Activated CD8-positive, alpha-beta T cell treated with anti-CD3 and anti-CD28 coated beads for 36 hours (primary cell): ENCODE results near the gene PNPLA5. TPM values are rescaled to one million over a fixed set of nuclear protein-coding genes. Genes with fewer than 3 reads are reported as not detected.

Experiments
- ATAC-seq: fragments of 200-7000 bp; cut with Tn5 transposase; one replicate; pipeline ENCODE4 v1.10.0; 2021; ENCODE audit warnings: mild to moderate bottlenecking, moderate library complexity
- CTCF ChIA-PET: fragments of 350-600 bp; sonication (Branson Sonifier 250); formaldehyde crosslinking; loops from one replicate; lab custom pipeline; 2021; ENCODE audit warnings: antibody characterized with exemption; lab: Charles Lee
- POLR2A ChIA-PET: fragments of 350-600 bp; sonication (Branson Sonifier 250); formaldehyde crosslinking; loops from one replicate; lab custom pipeline; 2021; ENCODE audit warnings: antibody characterized with exemption; lab: Charles Lee
- DNase-seq: peaks from one replicate; pipeline ENCODE4 v3.0.0-alpha.2; 2020
- H3K27ac Mint-ChIP-seq: one replicate; pipeline ENCODE4 v1.8.0; 2021; ENCODE audit warnings: mild to moderate bottlenecking, mixed read lengths
- H3K27me3 Mint-ChIP-seq: one replicate; pipeline ENCODE4 v1.8.0; 2021; ENCODE audit warnings: mixed read lengths
- H3K36me3 Mint-ChIP-seq: one replicate; pipeline ENCODE4 v1.8.0; 2021; ENCODE audit warnings: low read depth, mixed read lengths
- H3K4me1 Mint-ChIP-seq: one replicate; pipeline ENCODE4 v1.8.0; 2021; ENCODE audit warnings: low read depth, mixed read lengths
- H3K4me3 Mint-ChIP-seq: one replicate; pipeline ENCODE4 v1.8.0; 2021; ENCODE audit warnings: mild to moderate bottlenecking, moderate library complexity, mixed read lengths
- H3K9me3 Mint-ChIP-seq: one replicate; pipeline ENCODE4 v1.8.0; 2021; ENCODE audit warnings: mixed read lengths
- CTCF ChIP-seq: fragments of 200-600 bp; IDR thresholded peaks from one replicate; pipeline ENCODE4 v1.8.0; 2022; ENCODE audit warnings: antibody characterized with exemption, mild to moderate bottlenecking
- intact Hi-C: fragments of 100-400 bp; cut with micrococcal nuclease; formaldehyde crosslinking; loops from one replicate; pipeline ENCODE4 v1.10.0; 2022
- total RNA-seq, 2 experiments: library from RNA; stranded (reverse); gene quantifications; one replicate each; pipeline ENCODE4 v1.2.3, GENCODE V29; 2021

The PNPLA5 gene
- total RNA-seq, 2 experiments from 2014 or later: not detected

- Mint-ChIP-seq H3K36me3 (no peaks in the 10 kb centered on the region), H3K9me3 (peaks cover 6% of the 10 kb centered on the region), H3K27ac (no peak overlapping the region), H3K27me3 (peaks cover 13% of the 10 kb centered on the region), H3K4me3 (no peak overlapping the region), H3K4me1 (no peaks in the 10 kb centered on the region)
- DNase-seq (no peak), ATAC-seq (no peak)
- no peak for TF ChIP-seq CTCF
- intact Hi-C loops: no loop called here
- ChIA-PET POLR2A (no interaction called here), CTCF (interaction anchor here (1.1 kb wide), 1 partner anchor 30 kb away, joined by 3 read pairs; no protein-coding TSS in a partner anchor)
These were observed 39.1 kb downstream of the PNPLA5 start for GRCh38 chr22:43852573-43853327.

- no peak for ATAC-seq
- DNase-seq: no peak
- POLR2A ChIA-PET: no interaction called here
- no peaks in the 10 kb centered on the region for H3K4me1 Mint-ChIP-seq
- H3K27ac Mint-ChIP-seq: no peak overlapping the region
- CTCF ChIA-PET: interaction anchor here (1.1 kb wide), 1 partner anchor 31 kb away, joined by 3 read pairs; no protein-coding TSS in a partner anchor
- H3K4me3 Mint-ChIP-seq: no peak overlapping the region
- no peaks in the 10 kb centered on the region for H3K36me3 Mint-ChIP-seq
- intact Hi-C loops: no loop called here
- peaks cover 8% of the 10 kb centered on the region for H3K27me3 Mint-ChIP-seq
- no peak for TF ChIP-seq CTCF
- H3K9me3 Mint-ChIP-seq: peaks cover 5% of the 10 kb centered on the region
These were observed 39.9 kb downstream of the PNPLA5 start for GRCh38 chr22:43851979-43852307.

GRCh38 chr22:43851058-43851978 is 40.5 kb downstream of the PNPLA5 start:
- intact Hi-C loops: no loop called here
- H3K4me1 Mint-ChIP-seq: no peaks in the 10 kb centered on the region
- ChIA-PET CTCF (no interaction called here), POLR2A (no interaction called here)
- peaks cover 5% of the 10 kb centered on the region for H3K27me3 Mint-ChIP-seq
- H3K9me3 Mint-ChIP-seq: peaks cover 1% of the 10 kb centered on the region
- no peak for DNase-seq
- H3K4me3 Mint-ChIP-seq: no peak overlapping the region
- no peaks in the 10 kb centered on the region for H3K36me3 Mint-ChIP-seq
- H3K27ac Mint-ChIP-seq: no peak overlapping the region
- TF ChIP-seq CTCF: no peak
- no peak for ATAC-seq

- ATAC-seq (no peak), DNase-seq (no peak)
- intact Hi-C loops: no loop called here
- TF ChIP-seq CTCF: no peak
- no peaks in the 10 kb centered on the region for H3K36me3 Mint-ChIP-seq
- H3K27ac Mint-ChIP-seq: no peak overlapping the region
- CTCF ChIA-PET: no interaction called here
- H3K27me3 Mint-ChIP-seq: peaks cover 4% of the 10 kb centered on the region
- H3K9me3 Mint-ChIP-seq: no peaks in the 10 kb centered on the region
- POLR2A ChIA-PET: no interaction called here
- no peaks in the 10 kb centered on the region for H3K4me1 Mint-ChIP-seq
- H3K4me3 Mint-ChIP-seq: no peak overlapping the region
These were observed 41.3 kb downstream of the PNPLA5 start for GRCh38 chr22:43850529-43850928.

GRCh38 chr22:43849731-43850130 is 42.1 kb downstream of the PNPLA5 start:
- Mint-ChIP-seq H3K9me3 (no peaks in the 10 kb centered on the region), H3K4me1 (no peaks in the 10 kb centered on the region), H3K4me3 (no peak overlapping the region), H3K27me3 (peaks cover 4% of the 10 kb centered on the region), H3K36me3 (no peaks in the 10 kb centered on the region), H3K27ac (no peak overlapping the region)
- CTCF ChIA-PET: no interaction called here
- no peak for TF ChIP-seq CTCF
- intact Hi-C loops: no loop called here
- ATAC-seq (no peak), DNase-seq (no peak)
- POLR2A ChIA-PET: no interaction called here
